Neural cell (in vitro differentiated cells): ENCODE data around the gene LMO7. TPM values are rescaled to one million over a fixed set of nuclear protein-coding genes. Genes with fewer than 3 reads are reported as not detected.

Experiments used
- H2AFZ ChIP-seq: fragments of 200-600, 300-800 bp; sonication (generic), shearing (Covaris generic); 2 replicates; pipeline ENCODE4 v1.6.0; 2014; ENCODE audit warnings: low read depth, mild to moderate bottlenecking, antibody characterized with exemption, low read length, moderate library complexity
- H3F3A ChIP-seq: fragments of 200-600 bp; shearing (Covaris generic); 2 replicates; pipeline ENCODE4 v1.6.1; 2016; ENCODE audit warnings: mild to moderate bottlenecking, moderate library complexity, mixed read lengths, antibody characterized with exemption, low read length; ENCODE audit not compliant: insufficient read depth, poor library complexity, severe bottlenecking
- H3K27ac ChIP-seq: fragments of 200-600, 300-800 bp; sonication (generic), shearing (Covaris generic); 2 replicates; pipeline ENCODE4 v1.5.1; 2014; ENCODE audit warnings: mild to moderate bottlenecking, low read length, moderate library complexity
- H3K27me3 ChIP-seq: fragments of 300-800, 200-600 bp; sonication (generic), shearing (Covaris generic); 2 replicates; pipeline ENCODE4 v1.6.0; 2014; ENCODE audit warnings: mild to moderate bottlenecking, low read depth, low read length, moderate library complexity; ENCODE audit not compliant: insufficient read depth
- H3K36me3 ChIP-seq: fragments of 300-800, 200-600 bp; sonication (generic), shearing (Covaris generic); 2 replicates; pipeline ENCODE4 v1.5.1; 2014; ENCODE audit warnings: mild to moderate bottlenecking, antibody characterized with exemption, low read length, moderate library complexity; ENCODE audit not compliant: insufficient read depth
- H3K4me2 ChIP-seq: fragments of 300-800, 200-600 bp; sonication (generic), shearing (Covaris generic); 2 replicates; pipeline ENCODE4 v1.6.0; 2014; ENCODE audit warnings: mild to moderate bottlenecking, low read length
- H3K4me3 ChIP-seq: fragments of 300-800, 200-600 bp; sonication (generic), shearing (Covaris generic); 2 replicates; pipeline ENCODE4 v1.5.1; 2014; ENCODE audit warnings: mild to moderate bottlenecking, low read length, moderate library complexity
- H3K79me2 ChIP-seq: fragments of 200-600 bp; shearing (Covaris generic); replicated peaks from 2 replicates; pipeline ENCODE4 v1.6.0; 2014; ENCODE audit warnings: mild to moderate bottlenecking, low read length, moderate library complexity; ENCODE audit not compliant: insufficient read depth
- H3K9ac ChIP-seq: fragments of 300-800, 200-600 bp; sonication (generic), shearing (Covaris generic); 2 replicates; pipeline ENCODE4 v1.6.1; 2016; ENCODE audit warnings: mild to moderate bottlenecking, low read length, mixed read lengths
- H3K9me2 ChIP-seq: fragments of 200-600 bp; shearing (Covaris generic); 2 replicates; pipeline ENCODE4 v1.6.1; 2016; ENCODE audit warnings: mild to moderate bottlenecking, low read length, mixed read lengths; ENCODE audit not compliant: insufficient read depth
- H3K9me3 ChIP-seq: fragments of 200-600, 300-800 bp; sonication (generic), shearing (Covaris generic); 2 replicates; pipeline ENCODE4 v1.6.1; 2016; ENCODE audit warnings: mild to moderate bottlenecking, mixed run types, low read length, moderate library complexity, mixed read lengths
- H4K20me1 ChIP-seq: fragments of 200-600 bp; shearing (Covaris generic); 2 replicates; pipeline ENCODE4 v1.6.1; 2016; ENCODE audit warnings: mild to moderate bottlenecking, mixed run types; ENCODE audit not compliant: insufficient read depth
- CTCF ChIP-seq: fragments of 450-650 bp; IDR thresholded peaks from 2 replicates; pipeline ENCODE4 v1.5.1; 2014; ENCODE audit warnings: antibody characterized with exemption, mild to moderate bottlenecking, moderate library complexity; ENCODE audit not compliant: poor library complexity, severe bottlenecking
- EP300 ChIP-seq: fragments of 450-650 bp; conservative IDR thresholded peaks from 2 replicates; pipeline ENCODE4 v1.6.1; 2014; ENCODE audit warnings: antibody characterized with exemption, mild to moderate bottlenecking, moderate library complexity; ENCODE audit not compliant: poor library complexity, severe bottlenecking
- EZH2 ChIP-seq: fragments of 200-600, 300-800 bp; shearing (Covaris generic), sonication (generic); IDR thresholded peaks from 2 replicates; pipeline ENCODE4 v1.6.1; 2014; ENCODE audit warnings: antibody characterized with exemption, low read length, borderline replicate concordance, mild to moderate bottlenecking; ENCODE audit not compliant: insufficient read depth, poor library complexity, severe bottlenecking
- MXI1 ChIP-seq: fragments of 450-650 bp; conservative IDR thresholded peaks from 2 replicates; pipeline ENCODE4 v1.6.1; 2014; ENCODE audit warnings: antibody characterized with exemption, mild to moderate bottlenecking; ENCODE audit not compliant: poor library complexity, severe bottlenecking
- POLR2AphosphoS5 ChIP-seq: IDR thresholded peaks from 2 replicates; pipeline ENCODE4 v1.6.1; 2012
- RAD21 ChIP-seq: fragments of 450-650 bp; conservative IDR thresholded peaks from 2 replicates; pipeline ENCODE4 v1.6.1; 2014; ENCODE audit warnings: antibody characterized with exemption, mild to moderate bottlenecking, moderate library complexity
- SMC3 ChIP-seq: fragments of 450-650 bp; conservative IDR thresholded peaks from 2 replicates; pipeline ENCODE4 v1.6.1; 2014; ENCODE audit warnings: antibody characterized with exemption, mild to moderate bottlenecking, moderate library complexity; ENCODE audit not compliant: poor library complexity
- TAF1 ChIP-seq: IDR thresholded peaks from 2 replicates; pipeline ENCODE4 v1.6.1; 2012; ENCODE audit warnings: low read depth
- polyA plus RNA-seq: library from polyadenylated mRNA; depleted of rRNA; stranded (reverse); fragments of >200 nt; gene quantifications from 2 replicates; pipeline ENCODE4 v1.2.3, GENCODE V29; 2014
- TF ChIP-seq, protein P1 (sequence below): IDR thresholded peaks from 2 replicates; pipeline ENCODE4 v1.6.1; 2012; ENCODE audit warnings: borderline replicate concordance

LMO7 gene
- polyA plus RNA-seq, 1 donor from 2014 or later: 14.2 TPM

DNA sequence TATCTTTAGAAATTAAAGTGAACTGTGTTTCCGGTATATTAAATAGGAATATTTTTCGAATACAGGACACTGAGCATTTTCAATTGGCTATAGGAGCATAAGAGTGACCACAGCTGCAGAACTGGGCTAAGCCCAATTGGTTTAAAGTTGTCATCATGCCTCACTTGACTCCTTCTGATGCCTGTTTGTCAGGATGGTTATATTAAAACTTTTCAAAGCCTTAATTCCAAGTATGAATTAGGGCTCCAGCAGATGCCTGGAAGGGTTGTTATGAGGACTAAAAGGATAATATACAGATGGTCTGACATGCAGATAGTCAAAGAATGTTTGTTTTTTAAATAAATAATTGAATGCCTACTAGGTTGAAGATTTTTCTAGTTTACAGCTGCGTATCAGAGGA is 100.0 kb downstream of the LMO7 start:
- Histone ChIP-seq H3K9ac (no peak overlapping the region), H3K4me2 (no peak overlapping the region), H3F3A (no peaks in the 10 kb centered on the region), H3K9me3 (no peaks in the 10 kb centered on the region), H3K27me3 (no peaks in the 10 kb centered on the region), H3K9me2 (no peaks in the 10 kb centered on the region), H3K4me3 (no peak overlapping the region), H3K36me3 (no peaks in the 10 kb centered on the region), H3K27ac (no peak overlapping the region), H4K20me1 (no peaks in the 10 kb centered on the region), H2AFZ (no peak overlapping the region), H3K79me2 (no peaks in the 10 kb centered on the region)
- TF ChIP-seq SMC3 (no peak), EP300 (no peak), CTCF (no peak)

GRCh38 chr13:75738841-75739240 is 102.7 kb downstream of the LMO7 start:
- H3K9ac ChIP-seq: no peak overlapping the region
- H4K20me1 ChIP-seq: no peaks in the 10 kb centered on the region
- H3K4me3 ChIP-seq: no peak overlapping the region
- H3K36me3 ChIP-seq: no peaks in the 10 kb centered on the region
- H3F3A ChIP-seq: no peaks in the 10 kb centered on the region
- TF ChIP-seq EZH2 (no peak), CTCF (no peak), TAF1 (no peak), POLR2AphosphoS5 (no peak), SMC3 (no peak), RAD21 (no peak), EP300 (no peak), MXI1 (no peak)
- TF ChIP-seq, protein P1, sequence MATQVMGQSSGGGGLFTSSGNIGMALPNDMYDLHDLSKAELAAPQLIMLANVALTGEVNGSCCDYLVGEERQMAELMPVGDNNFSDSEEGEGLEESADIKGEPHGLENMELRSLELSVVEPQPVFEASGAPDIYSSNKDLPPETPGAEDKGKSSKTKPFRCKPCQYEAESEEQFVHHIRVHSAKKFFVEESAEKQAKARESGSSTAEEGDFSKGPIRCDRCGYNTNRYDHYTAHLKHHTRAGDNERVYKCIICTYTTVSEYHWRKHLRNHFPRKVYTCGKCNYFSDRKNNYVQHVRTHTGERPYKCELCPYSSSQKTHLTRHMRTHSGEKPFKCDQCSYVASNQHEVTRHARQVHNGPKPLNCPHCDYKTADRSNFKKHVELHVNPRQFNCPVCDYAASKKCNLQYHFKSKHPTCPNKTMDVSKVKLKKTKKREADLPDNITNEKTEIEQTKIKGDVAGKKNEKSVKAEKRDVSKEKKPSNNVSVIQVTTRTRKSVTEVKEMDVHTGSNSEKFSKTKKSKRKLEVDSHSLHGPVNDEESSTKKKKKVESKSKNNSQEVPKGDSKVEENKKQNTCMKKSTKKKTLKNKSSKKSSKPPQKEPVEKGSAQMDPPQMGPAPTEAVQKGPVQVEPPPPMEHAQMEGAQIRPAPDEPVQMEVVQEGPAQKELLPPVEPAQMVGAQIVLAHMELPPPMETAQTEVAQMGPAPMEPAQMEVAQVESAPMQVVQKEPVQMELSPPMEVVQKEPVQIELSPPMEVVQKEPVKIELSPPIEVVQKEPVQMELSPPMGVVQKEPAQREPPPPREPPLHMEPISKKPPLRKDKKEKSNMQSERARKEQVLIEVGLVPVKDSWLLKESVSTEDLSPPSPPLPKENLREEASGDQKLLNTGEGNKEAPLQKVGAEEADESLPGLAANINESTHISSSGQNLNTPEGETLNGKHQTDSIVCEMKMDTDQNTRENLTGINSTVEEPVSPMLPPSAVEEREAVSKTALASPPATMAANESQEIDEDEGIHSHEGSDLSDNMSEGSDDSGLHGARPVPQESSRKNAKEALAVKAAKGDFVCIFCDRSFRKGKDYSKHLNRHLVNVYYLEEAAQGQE: no peak
- no peak overlapping the region for H3K27ac ChIP-seq
- no peak overlapping the region for H2AFZ ChIP-seq
- H3K79me2 ChIP-seq: no peaks in the 10 kb centered on the region
- no peaks in the 10 kb centered on the region for H3K27me3 ChIP-seq
- H3K4me2 ChIP-seq: no peak overlapping the region
- no peaks in the 10 kb centered on the region for H3K9me3 ChIP-seq
- H3K9me2 ChIP-seq: no peaks in the 10 kb centered on the region
